ENCODE measurements around the gene FANCM.

FANCM gene

GRCh38 chr14:45201905-45202304 is 66.2 kb downstream of the FANCM start:
- Histone ChIP-seq H3K4me3 (ENCODE audit: low read depth, low read length, poor library complexity, severe bottlenecking) (no peak overlapping the region), H3K4me1 (ENCODE audit: insufficient read depth, low read length, severe bottlenecking) (no peaks in the 10 kb centered on the region), H4K20me1 (ENCODE audit: insufficient read depth, low read length) (no peaks in the 10 kb centered on the region), H3K9me3 (ENCODE audit: low read length) (no peaks in the 10 kb centered on the region), H3K27ac (ENCODE audit: low read depth, low read length, poor library complexity, severe bottlenecking) (no peak overlapping the region), H3F3A (ENCODE audit: insufficient read depth, low read length) (no peaks in the 10 kb centered on the region), H2AFZ (ENCODE audit: low read length) (no peak overlapping the region), H3K36me3 (ENCODE audit: insufficient read depth, low read length) (peaks cover 50% of the 10 kb centered on the region), H3K27me3 (ENCODE audit: insufficient read depth, low read length) (no peaks in the 10 kb centered on the region), H3K79me2 (ENCODE audit: insufficient read depth, low read length) (no peaks in the 10 kb centered on the region), H3K9ac (ENCODE audit: low read length) (no peak overlapping the region), H3K4me2 (ENCODE audit: low read length) (no peak overlapping the region), H3K9me2 (ENCODE audit: low read depth, low read length) (no peaks in the 10 kb centered on the region)
- no peak for TF ChIP-seq EZH2 (IDR thresholded peaks at IDR 0.05; ENCODE audit: borderline replicate concordance, low read length)
- peak; percentile 48; the same call in 1 of the 2 replicates for TF ChIP-seq CTCF (IDR thresholded peaks at IDR 0.05; ENCODE audit: low read length)

- H3F3A ChIP-seq (ENCODE audit: insufficient read depth, low read length) = no peaks in the 10 kb centered on the region
- H3K27ac ChIP-seq (ENCODE audit: low read depth, low read length, poor library complexity, severe bottlenecking) = no peak overlapping the region
- no peaks in the 10 kb centered on the region for H3K27me3 ChIP-seq (ENCODE audit: insufficient read depth, low read length)
- no peaks in the 10 kb centered on the region for H3K4me1 ChIP-seq (ENCODE audit: insufficient read depth, low read length, severe bottlenecking)
- no peaks in the 10 kb centered on the region for H3K9me3 ChIP-seq (ENCODE audit: low read length)
- H2AFZ ChIP-seq (ENCODE audit: low read length) = no peak overlapping the region
- no peaks in the 10 kb centered on the region for H3K9me2 ChIP-seq (ENCODE audit: low read depth, low read length)
- H3K4me3 ChIP-seq (ENCODE audit: low read depth, low read length, poor library complexity, severe bottlenecking) = no peak overlapping the region
- H3K4me2 ChIP-seq (ENCODE audit: low read length) = no peak overlapping the region
- H3K36me3 ChIP-seq (ENCODE audit: insufficient read depth, low read length) = peaks cover 72% of the 10 kb centered on the region
- TF ChIP-seq CTCF (IDR thresholded peaks at IDR 0.05; ENCODE audit: low read length) (no peak), EZH2 (IDR thresholded peaks at IDR 0.05; ENCODE audit: borderline replicate concordance, low read length) (no peak)
- no peaks in the 10 kb centered on the region for H4K20me1 ChIP-seq (ENCODE audit: insufficient read depth, low read length)
- no peak overlapping the region for H3K9ac ChIP-seq (ENCODE audit: low read length)
- no peaks in the 10 kb centered on the region for H3K79me2 ChIP-seq (ENCODE audit: insufficient read depth, low read length)
These were observed 68.5 kb downstream of the FANCM start for GRCh38 chr14:45204241-45204640.

- H3K4me1 ChIP-seq (ENCODE audit: insufficient read depth, low read length, severe bottlenecking) = no peaks in the 10 kb centered on the region
- no peak overlapping the region for H3K27ac ChIP-seq (ENCODE audit: low read depth, low read length, poor library complexity, severe bottlenecking)
- TF ChIP-seq EZH2 (IDR thresholded peaks at IDR 0.05; ENCODE audit: borderline replicate concordance, low read length) (no peak), CTCF (IDR thresholded peaks at IDR 0.05; ENCODE audit: low read length) (no peak)
- peaks cover 86% of the 10 kb centered on the region for H3K36me3 ChIP-seq (ENCODE audit: insufficient read depth, low read length)
- no peaks in the 10 kb centered on the region for H4K20me1 ChIP-seq (ENCODE audit: insufficient read depth, low read length)
- H3K27me3 ChIP-seq (ENCODE audit: insufficient read depth, low read length) = no peaks in the 10 kb centered on the region
- no peak overlapping the region for H3K4me2 ChIP-seq (ENCODE audit: low read length)
- no peaks in the 10 kb centered on the region for H3K9me2 ChIP-seq (ENCODE audit: low read depth, low read length)
- H3K4me3 ChIP-seq (ENCODE audit: low read depth, low read length, poor library complexity, severe bottlenecking) = no peak overlapping the region
- no peaks in the 10 kb centered on the region for H3K79me2 ChIP-seq (ENCODE audit: insufficient read depth, low read length)
- no peaks in the 10 kb centered on the region for H3K9me3 ChIP-seq (ENCODE audit: low read length)
- H3F3A ChIP-seq (ENCODE audit: insufficient read depth, low read length) = no peaks in the 10 kb centered on the region; the same call in 1 of the 2 replicates
- H3K9ac ChIP-seq (ENCODE audit: low read length) = no peak overlapping the region
- no peak overlapping the region for H2AFZ ChIP-seq (ENCODE audit: low read length)
These were observed 74.4 kb downstream of the FANCM start for GRCh38 chr14:45210159-45210558.
